Measurements from ENCODE around the gene NBEA.
A peak's percentile ranks its signal among the peaks of the same experiment; 100 is the strongest.
"Not testable (repeated sequence)": the region's sequence is repeated elsewhere in the genome, so short reads cannot be mapped to it uniquely, and the experiment has no call there.

The NBEA gene

DNA sequence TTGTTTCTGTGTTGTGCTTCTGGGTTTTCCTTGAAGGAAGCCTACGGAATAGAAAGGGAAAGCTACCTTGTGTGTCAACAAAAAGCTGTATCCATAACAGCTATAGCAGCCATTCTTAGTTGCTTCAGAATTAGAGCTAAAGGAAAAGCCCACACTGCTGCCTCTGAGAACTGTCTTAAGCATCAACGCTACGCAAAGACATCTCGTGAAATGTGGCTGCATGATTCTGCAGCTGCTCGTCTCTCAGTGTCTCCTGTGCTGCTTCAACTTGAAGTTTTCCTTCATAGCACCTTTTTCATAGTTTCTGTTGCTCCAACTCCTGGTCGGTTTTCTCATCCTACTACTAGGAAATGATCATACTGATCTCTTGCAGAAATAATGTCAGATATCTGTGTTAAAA, 675.4 kb downstream of the NBEA start:
- no peak for TF ChIP-seq POLR2A (IDR thresholded peaks at IDR 0.05; ENCODE audit: low read depth, low read length)
- DNase-seq (ENCODE audit: insufficient read length, low spot score) (no peak), FAIRE-seq (no peak)

DNA sequence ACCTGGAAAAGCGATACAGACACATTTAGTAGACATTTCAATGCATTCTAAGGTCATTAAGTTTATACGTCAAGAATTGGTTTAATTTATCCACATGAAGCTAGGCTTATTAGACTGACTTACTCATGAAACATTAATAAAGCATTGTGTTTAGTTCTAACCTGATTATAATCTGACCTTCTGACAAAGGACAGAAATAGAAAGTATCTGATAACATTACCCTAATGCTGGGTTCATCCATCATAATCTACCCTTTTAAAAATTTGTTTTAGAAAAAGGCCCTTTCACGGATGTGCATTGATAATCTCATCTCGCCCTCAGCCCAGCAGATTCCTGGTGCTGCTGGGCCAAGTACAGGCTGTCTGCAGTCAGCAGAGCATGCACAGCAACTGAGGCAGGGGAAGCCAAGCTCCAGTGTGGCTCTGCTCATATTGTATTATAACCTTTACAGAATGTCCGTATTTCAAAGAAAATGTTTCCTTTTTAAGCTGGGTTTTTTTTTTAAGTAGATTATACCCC, 676.6 kb downstream of the NBEA start:
- no peak for TF ChIP-seq POLR2A (IDR thresholded peaks at IDR 0.05; ENCODE audit: low read depth, low read length)
- DNase-seq (ENCODE audit: insufficient read length, low spot score) = no peak
- FAIRE-seq = no peak

DNA sequence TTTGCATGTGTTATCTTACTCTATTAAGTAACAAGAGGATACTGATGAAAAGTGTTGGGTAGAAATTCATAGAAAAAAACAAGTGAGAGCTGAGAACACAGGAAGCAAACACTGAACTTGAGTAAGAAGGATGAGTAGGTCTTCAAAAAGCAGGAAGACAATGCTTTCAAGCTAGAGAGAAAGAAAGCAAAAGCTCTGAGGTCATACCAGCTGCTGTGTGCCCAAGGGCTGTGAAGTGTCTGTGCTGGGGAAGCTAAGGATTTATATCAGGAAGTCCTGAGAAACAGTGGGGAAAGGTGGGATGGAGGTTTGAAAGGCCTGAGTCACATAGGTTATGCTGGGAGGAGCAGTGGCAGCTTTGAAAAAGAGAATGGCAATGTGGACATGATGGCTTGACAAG, 679.9 kb downstream of the NBEA start:
- DNase-seq (ENCODE audit: insufficient read length, low spot score) (no peak), FAIRE-seq (no peak)
- TF ChIP-seq POLR2A (IDR thresholded peaks at IDR 0.05; ENCODE audit: low read depth, low read length) = no peak

DNA sequence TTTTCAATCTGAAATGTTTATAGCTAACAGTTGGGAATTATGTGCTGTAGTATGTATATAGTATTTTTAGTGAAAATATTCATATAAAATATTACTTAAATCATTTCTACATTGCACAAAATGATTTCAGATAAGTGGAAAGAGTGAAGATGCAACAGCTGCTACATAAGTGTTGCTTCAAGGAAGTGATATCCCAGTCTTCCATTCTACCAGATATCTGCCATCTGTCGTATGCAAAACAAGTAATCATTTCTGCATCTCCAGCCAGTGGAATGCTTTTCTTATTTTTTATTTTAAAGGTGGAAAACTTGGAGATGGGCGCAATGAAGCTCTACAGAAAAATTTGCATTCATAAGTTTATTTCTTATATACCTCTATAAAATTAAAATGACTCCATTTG, 687.0 kb downstream of the NBEA start:
- DNase-seq (ENCODE audit: insufficient read length, low spot score) = no peak
- no peak for TF ChIP-seq POLR2A (IDR thresholded peaks at IDR 0.05; ENCODE audit: low read depth, low read length)
- no peak for FAIRE-seq

DNA sequence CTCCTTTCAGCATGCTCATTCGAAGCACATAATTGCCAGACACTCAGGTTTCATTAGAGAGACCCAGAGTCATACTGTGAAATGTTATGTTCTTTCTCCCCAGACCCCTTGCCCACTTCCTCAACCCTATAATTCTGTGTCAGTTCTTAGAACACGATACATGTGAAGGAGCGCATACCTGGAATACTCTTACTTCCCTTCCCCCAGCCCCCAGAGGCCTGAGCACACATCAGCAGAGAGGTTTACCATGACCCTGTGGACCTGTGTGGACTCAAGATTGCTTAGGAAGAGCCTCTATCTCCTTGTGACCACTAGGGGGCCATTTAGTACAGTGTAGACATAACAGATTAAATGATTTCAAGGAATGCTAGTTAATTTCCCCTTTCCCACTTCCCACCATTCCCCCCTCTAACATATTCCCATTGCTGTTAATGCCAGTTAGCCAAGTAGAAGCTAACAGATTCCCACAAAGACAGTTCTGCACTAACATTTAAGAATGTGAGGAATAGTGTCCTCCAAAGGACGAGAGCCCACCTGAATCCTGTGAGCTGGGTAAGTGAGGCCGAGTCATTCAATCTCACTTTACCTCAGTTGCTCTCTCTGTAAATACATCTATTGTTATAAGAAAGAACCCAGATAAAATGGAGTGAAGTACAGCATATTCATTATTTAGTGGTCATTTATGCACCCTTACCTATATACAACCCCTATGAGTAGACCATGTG, 688.6 kb downstream of the NBEA start:
- TF ChIP-seq POLR2A (IDR thresholded peaks at IDR 0.05; ENCODE audit: low read depth, low read length) = no peak
- FAIRE-seq = peak; percentile 81
- peak; percentile 4 for DNase-seq (ENCODE audit: insufficient read length, low spot score)

DNA sequence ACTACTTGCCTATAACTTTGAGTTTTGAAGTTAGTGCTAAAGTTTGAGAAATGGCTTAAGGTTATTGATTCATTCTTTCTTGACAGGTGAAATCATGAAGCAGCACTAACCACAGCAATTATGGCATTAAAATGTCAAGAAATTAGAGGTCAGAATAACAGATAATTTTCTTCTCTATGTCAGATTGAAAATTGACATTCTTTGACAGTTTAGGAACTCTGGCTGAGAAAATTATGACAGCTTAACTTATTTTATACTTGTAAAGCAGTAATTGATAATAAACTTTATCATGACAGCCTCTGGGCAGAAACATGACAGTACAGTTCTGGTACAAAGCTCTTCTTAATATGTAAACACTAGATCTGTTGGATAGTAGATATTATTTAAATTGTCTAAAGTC, 689.6 kb downstream of the NBEA start:
- DNase-seq (ENCODE audit: insufficient read length, low spot score) (no peak), FAIRE-seq (no peak)
- TF ChIP-seq POLR2A (IDR thresholded peaks at IDR 0.05; ENCODE audit: low read depth, low read length) = no peak

DNA sequence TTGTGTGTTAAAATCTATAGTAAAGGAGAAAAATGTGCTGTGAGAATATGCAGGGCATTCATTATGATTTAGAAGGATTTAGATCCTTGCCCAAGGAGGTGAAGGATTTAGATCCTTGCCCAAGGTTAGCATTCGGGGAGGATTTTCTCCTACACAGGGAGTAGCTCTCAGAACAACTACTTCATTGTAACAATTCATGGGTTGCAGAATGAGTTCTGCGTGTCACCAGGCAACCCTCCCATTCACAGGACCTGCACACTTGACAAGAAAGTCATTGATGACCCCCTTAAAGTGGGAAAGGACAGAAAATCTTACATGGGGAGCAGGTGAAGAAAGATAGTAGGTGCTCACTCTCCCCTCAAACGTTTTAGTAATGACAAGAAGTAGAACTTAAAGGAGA, 701.6 kb downstream of the NBEA start:
- FAIRE-seq (no peak), DNase-seq (ENCODE audit: insufficient read length, low spot score) (no peak)
- TF ChIP-seq POLR2A (IDR thresholded peaks at IDR 0.05; ENCODE audit: low read depth, low read length) = no peak

DNA sequence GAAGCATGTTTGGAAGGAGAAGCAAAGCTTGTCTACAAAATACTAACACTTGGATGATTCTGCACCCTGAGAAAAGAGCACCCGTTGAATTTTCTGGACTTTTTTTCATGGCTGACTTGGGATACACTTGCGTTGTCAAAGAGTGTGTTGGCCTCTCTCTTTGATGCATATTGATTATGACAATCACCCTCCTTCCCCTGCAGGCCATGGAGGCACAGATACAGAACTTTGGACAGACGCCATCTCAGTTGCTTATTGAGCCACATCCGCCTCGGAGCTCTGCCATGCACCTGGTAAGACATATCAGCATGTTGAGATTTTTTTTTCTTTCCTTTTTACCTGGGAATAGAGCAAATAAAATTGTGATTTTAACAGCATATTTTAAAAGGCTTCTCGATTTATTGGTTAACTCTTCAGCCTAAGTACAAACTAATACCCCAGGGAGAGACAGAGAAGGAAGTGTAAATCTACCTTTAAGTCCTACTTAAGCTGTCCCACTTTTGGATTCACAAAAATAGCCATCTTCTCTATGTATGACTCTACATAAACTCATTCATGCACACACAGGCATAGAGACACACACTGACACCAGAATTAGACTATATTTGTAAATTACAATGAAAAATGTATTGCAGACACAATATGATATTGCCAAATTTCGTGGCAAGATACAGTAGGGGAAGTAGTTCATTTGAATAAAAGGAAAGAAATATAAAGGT, 704.1 kb downstream of the NBEA start:
- FAIRE-seq (no peak), DNase-seq (ENCODE audit: insufficient read length, low spot score) (no peak)
- no peak for TF ChIP-seq POLR2A (IDR thresholded peaks at IDR 0.05; ENCODE audit: low read depth, low read length)

DNA sequence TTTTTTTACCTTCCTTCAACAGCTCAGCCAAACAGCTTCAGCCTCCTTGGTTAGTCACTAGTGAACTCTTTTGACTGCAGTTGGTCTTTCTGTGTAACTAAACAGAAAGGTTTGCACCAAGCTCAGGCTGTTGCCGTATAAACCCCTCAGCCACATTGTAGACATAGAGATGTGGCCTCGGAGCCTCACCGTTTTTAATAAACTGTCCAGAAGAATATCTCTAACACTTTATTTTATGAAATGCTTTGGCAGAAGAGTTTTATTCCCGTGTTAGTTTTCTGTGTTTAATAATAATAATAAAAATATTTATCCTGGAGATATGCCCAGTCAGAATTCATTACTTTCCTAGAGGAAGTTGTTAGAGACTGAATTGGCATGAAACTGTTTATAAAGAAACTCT, 706.1 kb downstream of the NBEA start:
- FAIRE-seq (no peak), DNase-seq (ENCODE audit: insufficient read length, low spot score) (no peak)
- TF ChIP-seq POLR2A (IDR thresholded peaks at IDR 0.05; ENCODE audit: low read depth, low read length) = no peak

DNA sequence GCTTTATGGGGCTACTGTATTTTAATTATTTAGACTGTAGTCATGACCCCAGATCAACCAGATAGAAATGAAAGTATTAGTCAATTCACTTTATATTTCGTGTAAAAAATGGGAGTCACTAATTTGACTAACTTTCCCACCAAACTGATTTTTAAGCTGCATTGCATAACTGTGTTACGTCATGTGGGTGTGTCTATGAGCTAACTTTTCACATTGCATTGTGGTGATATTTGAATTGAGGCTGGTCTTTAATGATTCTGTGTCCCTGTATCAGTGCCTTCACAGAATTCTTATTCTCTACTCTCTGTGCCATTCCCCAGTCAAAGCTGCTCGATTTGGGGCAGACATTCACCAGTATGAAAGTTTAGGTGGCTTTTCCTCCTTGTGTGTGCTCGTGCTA, 707.1 kb downstream of the NBEA start:
- TF ChIP-seq POLR2A (IDR thresholded peaks at IDR 0.05; ENCODE audit: low read depth, low read length) = no peak
- DNase-seq (ENCODE audit: insufficient read length, low spot score) (no peak), FAIRE-seq (no peak)

DNA sequence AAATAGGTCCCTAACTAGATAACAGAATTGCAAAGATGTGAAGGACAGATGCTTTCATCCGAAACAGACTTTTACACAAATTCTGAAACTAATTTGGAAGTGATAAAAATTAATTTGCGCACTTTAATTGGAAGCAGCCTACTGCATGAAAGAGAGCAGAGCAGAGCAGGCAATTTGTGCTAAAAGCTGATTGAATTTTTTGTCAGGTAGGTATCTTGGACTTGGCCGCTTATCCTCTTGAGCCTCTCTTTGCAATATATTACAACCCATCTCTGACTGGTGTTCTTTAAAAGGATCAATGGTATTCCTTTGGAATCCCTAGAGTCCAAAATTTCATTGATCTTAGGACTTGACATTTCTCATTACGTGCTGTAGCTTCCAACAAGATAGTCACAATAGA, 717.7 kb downstream of the NBEA start:
- TF ChIP-seq POLR2A (IDR thresholded peaks at IDR 0.05; ENCODE audit: low read depth, low read length) = no peak
- FAIRE-seq = no peak
- no peak for DNase-seq (ENCODE audit: insufficient read length, low spot score)

DNA sequence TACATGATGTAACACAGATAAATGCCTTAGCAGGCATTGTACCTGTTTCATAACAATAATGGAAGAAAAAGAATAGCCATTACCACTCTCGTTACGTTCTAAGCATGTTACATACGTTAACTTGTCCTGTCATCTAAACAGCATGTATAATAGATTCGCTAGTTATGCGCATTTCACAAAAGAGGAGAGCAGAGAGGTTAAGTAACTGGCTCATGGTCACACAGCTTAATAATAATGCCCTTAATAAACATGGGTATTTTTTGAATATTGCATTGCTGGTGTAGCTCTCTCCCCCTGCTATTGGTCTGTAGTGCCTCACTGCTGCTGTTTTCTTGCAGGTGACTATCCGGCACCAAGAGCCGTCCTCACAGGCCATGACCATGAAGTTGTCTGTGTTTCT, 722.7 kb downstream of the NBEA start:
- DNase-seq (ENCODE audit: insufficient read length, low spot score) (no peak), FAIRE-seq (no peak)
- TF ChIP-seq POLR2A (IDR thresholded peaks at IDR 0.05; ENCODE audit: low read depth, low read length) = no peak

DNA sequence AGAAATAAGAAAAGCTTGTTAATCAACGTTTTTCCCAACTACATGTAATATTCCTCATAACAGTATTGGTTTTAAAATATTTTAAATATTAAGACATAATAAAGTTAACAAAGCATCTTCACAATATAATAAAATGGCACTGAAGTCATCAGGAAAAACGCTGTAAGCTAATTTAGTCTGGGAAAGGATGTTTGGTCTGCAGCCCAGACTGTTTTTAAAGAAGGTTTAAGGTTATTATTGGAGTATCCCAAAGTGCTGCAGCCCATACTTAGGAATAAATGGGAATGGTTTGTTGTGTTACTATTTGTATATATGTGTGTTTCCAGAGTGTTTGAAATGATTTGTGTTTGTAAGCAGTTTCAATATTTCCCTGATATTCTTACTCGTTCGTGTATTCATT, 727.3 kb downstream of the NBEA start:
- DNase-seq (ENCODE audit: insufficient read length, low spot score) (no peak), FAIRE-seq (no peak)
- no peak for TF ChIP-seq POLR2A (IDR thresholded peaks at IDR 0.05; ENCODE audit: low read depth, low read length)

DNA sequence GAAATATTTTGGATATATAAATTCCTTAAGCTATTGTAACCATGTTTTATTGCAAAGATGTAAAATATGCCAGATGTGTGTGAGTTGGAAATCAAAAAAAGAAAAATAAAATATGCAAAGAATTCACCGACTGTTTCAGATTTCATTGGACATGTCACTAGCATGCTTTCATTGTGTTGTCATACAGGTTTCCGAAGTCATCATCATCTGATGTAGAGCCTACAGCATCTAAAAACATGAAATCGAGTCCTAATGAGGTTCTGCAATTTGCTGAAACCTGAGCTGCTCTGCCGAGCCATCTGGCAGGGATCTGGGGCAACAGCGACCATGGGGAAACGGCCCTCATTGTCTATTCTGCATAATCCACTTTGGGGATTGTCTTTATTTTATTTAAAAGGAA, 730.5 kb downstream of the NBEA start:
- FAIRE-seq = no peak
- TF ChIP-seq POLR2A (IDR thresholded peaks at IDR 0.05; ENCODE audit: low read depth, low read length) = no peak
- no peak for DNase-seq (ENCODE audit: insufficient read length, low spot score)

DNA sequence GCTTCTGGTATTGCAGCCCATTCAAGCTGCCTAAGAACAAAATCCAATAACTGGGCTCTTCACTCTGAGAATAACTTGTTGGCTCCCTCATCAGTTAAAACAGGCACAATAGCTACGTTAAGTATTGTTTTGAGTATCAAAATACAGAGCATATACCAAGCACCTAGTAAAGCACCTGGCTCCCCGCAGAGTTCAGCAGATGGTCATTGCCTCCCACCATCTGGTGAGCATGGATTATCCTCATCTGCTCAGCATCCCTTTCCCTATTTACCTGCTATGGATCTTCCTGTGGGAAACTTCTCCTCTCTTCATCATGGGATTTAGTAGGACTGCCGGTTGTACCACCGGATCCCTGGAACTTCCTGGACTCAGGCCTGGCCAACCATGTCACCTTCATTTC, 733.6 kb downstream of the NBEA start:
- no peak for TF ChIP-seq POLR2A (IDR thresholded peaks at IDR 0.05; ENCODE audit: low read depth, low read length)
- no peak for DNase-seq (ENCODE audit: insufficient read length, low spot score)
- no peak for FAIRE-seq

DNA sequence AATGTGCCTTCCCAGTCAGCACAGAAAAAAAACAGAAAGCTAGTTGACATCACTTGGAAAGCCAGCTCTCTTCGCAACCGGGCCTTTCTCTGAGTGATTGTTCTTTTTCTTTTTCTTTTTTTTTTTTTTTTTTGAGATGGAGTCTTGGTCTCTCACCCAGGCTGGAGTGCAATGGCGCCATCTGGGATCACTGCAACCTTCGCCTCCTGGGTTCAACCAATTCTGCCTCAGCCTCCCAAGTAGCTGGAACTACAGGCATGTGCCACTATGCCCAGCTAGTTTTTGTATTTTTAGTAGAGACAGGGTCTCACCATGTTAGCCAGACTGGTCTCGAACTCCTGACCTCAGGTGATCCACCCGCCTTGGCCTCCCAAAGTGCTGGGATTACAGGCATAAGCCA, 735.8 kb downstream of the NBEA start:
- not testable (repeated sequence) for FAIRE-seq; DNase-seq (ENCODE audit: insufficient read length, low spot score)

Data from H54 (cell line).